Adrenal gland (tissue), 12 donors: ENCODE measurements around the gene FEV. TPM values are rescaled to one million over a fixed set of nuclear protein-coding genes. Genes with fewer than 3 reads are reported as not detected.

Source experiments
- DNase-seq, 7 donors: peaks; one replicate each; pipeline ENCODE4 v3.0.0-alpha.2; 2019 to 2020
- H3K27ac ChIP-seq, 5 donors: fragments of 200-600 bp; sonication (generic) in 4 of 5; 1 replicate in 3 of 5; 2 replicates in 2 of 5; pipeline versions ENCODE4 v1.5.1 to v1.8.0; 2016 to 2020; ENCODE audit warnings: mild to moderate bottlenecking in 1 of 5
- H3K27me3 ChIP-seq: fragments of 200-600 bp; 2 replicates; pipeline ENCODE4 v1.8.0; 2021
- H3K36me3 ChIP-seq, 2 donors: fragments of 200-600 bp; replicated peaks in 1 of 2; 1 replicate in 1 of 2; 2 replicates in 1 of 2; pipeline versions ENCODE4 v1.5.1 to v1.8.0; 2018 to 2022
- H3K4me1 ChIP-seq, 2 donors: fragments of 200-600 bp; replicated peaks in 1 of 2; 1 replicate in 1 of 2; 2 replicates in 1 of 2; pipeline versions ENCODE4 v1.5.1 to v1.8.0; 2018 to 2021
- H3K4me3 ChIP-seq, 4 donors: fragments of 200-600 bp; sonication (generic) in 3 of 4; one replicate each; pipeline ENCODE4 v1.5.1; 2016 to 2018
- H3K9me3 ChIP-seq, 3 donors: fragments of 200-600 bp; sonication (generic) in 1 of 3; replicated peaks in 1 of 3; 1 replicate in 2 of 3; 2 replicates in 1 of 3; pipeline versions ENCODE4 v1.5.1 to v1.8.0; 2016 to 2021
- CTCF ChIP-seq, 6 experiments: fragments of 450-650 bp in 4 of 6; fragments of 200-600 bp in 2 of 6; sonication (generic) in 1 of 6; IDR thresholded peaks; 1 replicate in 5 of 6; 2 replicates in 1 of 6; pipeline versions ENCODE4 v1.5.1 to v1.8.0; 2016 to 2021; ENCODE audit warnings: antibody characterized with exemption in 6 of 6, mild to moderate bottlenecking in 2 of 6, moderate library complexity in 1 of 6
- POLR2A ChIP-seq, 2 donors: fragments of 450-650 bp; IDR thresholded peaks; one replicate each; pipeline ENCODE4 v1.6.1; 2017; ENCODE audit warnings: antibody characterized with exemption in 2 of 2, mild to moderate bottlenecking in 2 of 2, moderate library complexity in 1 of 2
- WGBS, 4 donors: extraction: QIAGEN DNeasy Blood & Tissue Kit in 2 of 4; methylation state at CpG; one replicate each; pipeline versions ENCODE4 v1.1.5 to v1.1.7; 2013 to 2017; 5-methylcytosine and 5-hydroxymethylcytosine counted together
- intact Hi-C, 2 donors: fragments of 100-400 bp; cut with DNase I; formaldehyde crosslinking; loops; one replicate each; pipeline versions ENCODE4 v1.14.1 to v1.15.0; 2022 to 2023
- polyA plus RNA-seq, 3 donors: library from polyadenylated mRNA; stranded (reverse); fragments of 200-250 nt in 2 of 3; fragments of 350-450 nt in 1 of 3; fragmentation: Illumina TruSeq in 1 of 3; extraction: RNeasy Lipid Tissue Mini Kit (QIAGEN cat#74804) in 1 of 3; gene quantifications; one replicate each; pipeline ENCODE4 v1.2.3, GENCODE V29; 2013 to 2014
- total RNA-seq, 9 donors: library from RNA; depleted of rRNA in 4 of 9; stranded (reverse); fragments of >200 nt in 4 of 9; fragments of 120-200 nt in 1 of 9; fragmentation: NEBNext Ultra II Directional in 1 of 9; extraction: Animal tissue kit (Norgen Biotek cat#: 25700) in 1 of 9; gene quantifications; one replicate each; pipeline versions ENCODE4 v1.1.0 to v1.2.4, GENCODE V29; 2013 to 2023
- donor health status: healthy with polysubstance abuse.
- donor health status: Bipolar disorder and iron deficiency.
- donor health status: DM: yes; HTN: yes; CAD: no.
- donor health status: DM: no; HTN: no; CAD: no.
- donor health status: DM: no; HTN: no; CAD: no.
- donor health status: DM: yes; HTN: yes; CAD: no.

FEV gene
- total and polyA plus RNA-seq, 12 donors: 0.22 to 16.5 (median 3.1) TPM; not detected in 4

GRCh38 chr2:218975060-218975777, 9.8 kb downstream of the FEV start:
- peaks cover 0 to 5% of the 10 kb centered on the region in 2 donors for H3K4me1 ChIP-seq

GRCh38 chr2:218970894-218971293, 14.1 kb downstream of the FEV start:
- no peaks in the 10 kb centered on the region for H3K9me3 ChIP-seq
- H3K36me3 ChIP-seq: no peaks in the 10 kb centered on the region
- no peaks in the 10 kb centered on the region for H3K4me1 ChIP-seq
- TF ChIP-seq CTCF (IDR thresholded peaks at IDR 0.05): no peak
- TF ChIP-seq POLR2A (IDR thresholded peaks at IDR 0.05): no peak
- DNase-seq: no peak
- 14 to 38% methylated on average over 1 of the region's 1 CpG; no CpG with 5 or more reads in 2 of the 4 donors for WGBS, 4 donors
- no peak overlapping the region for H3K4me3 ChIP-seq
- no peak overlapping the region for H3K27ac ChIP-seq
- intact Hi-C loops: no loop called here
- peaks cover 25% of the 10 kb centered on the region for H3K27me3 ChIP-seq

More at GRCh38 chr2:218975060-218975777, 9.8 kb downstream of the FEV start:
- no peak overlapping the region for H3K27ac ChIP-seq
- TF ChIP-seq CTCF (IDR thresholded peaks at IDR 0.05) (no peak), POLR2A (IDR thresholded peaks at IDR 0.05) (no peak)
- peaks cover 32% of the 10 kb centered on the region for H3K27me3 ChIP-seq
- no peaks in the 10 kb centered on the region for H3K9me3 ChIP-seq
- intact Hi-C loops: no loop called here
- H3K4me3 ChIP-seq: no peak overlapping the region
- no peaks in the 10 kb centered on the region for H3K36me3 ChIP-seq
- DNase-seq: no peak
- 62 to 71% (median 66%) methylated on average over 4 of the region's 4 CpGs for WGBS, 4 donors

- peak in 1 of 7 donors; percentile 83 for DNase-seq
These were observed 20.8 kb downstream of the FEV start for GRCh38 chr2:218964041-218964771.

More at GRCh38 chr2:218964041-218964771, 20.8 kb downstream of the FEV start:
- TF ChIP-seq CTCF (IDR thresholded peaks at IDR 0.05): no peak
- peak in 1 of 2 donors; percentile 10 for TF ChIP-seq POLR2A (IDR thresholded peaks at IDR 0.05)
- WGBS, 4 donors: 29 to 40% (median 37%) methylated on average over 5 of the region's 5 CpGs
- Histone ChIP-seq H3K9me3 (no peaks in the 10 kb centered on the region), H3K27ac (peak overlapping the region in 1 of 5 donors; percentile 70), H3K4me3 (no peak overlapping the region), H3K36me3 (no peaks in the 10 kb centered on the region), H3K4me1 (peaks cover 0 to 4% of the 10 kb centered on the region in 2 donors), H3K27me3 (peaks cover 59% of the 10 kb centered on the region)
- intact Hi-C loops: no loop called here
